Measurements from ENCODE around the gene PLEKHG3.

Gene PLEKHG3

DNA sequence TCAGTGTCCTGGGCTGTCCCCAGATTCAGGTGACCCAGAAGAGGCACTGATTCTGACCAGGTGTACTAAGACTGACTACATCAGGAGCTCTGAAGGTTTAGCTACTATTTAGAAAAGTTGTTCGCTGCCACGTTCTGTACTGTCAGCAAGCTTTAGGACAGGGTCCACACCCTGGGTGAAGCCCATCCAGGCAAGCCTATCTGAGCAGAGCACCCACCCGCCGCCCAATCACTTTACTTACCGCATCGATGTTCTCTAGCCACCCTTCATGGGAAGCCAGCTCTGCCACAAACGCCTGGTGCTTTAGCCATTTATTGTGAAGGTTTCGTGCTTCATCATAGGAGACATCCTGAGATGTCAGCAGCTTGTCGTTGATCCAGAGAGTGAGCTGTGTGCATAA lies 79.8 kb downstream of the PLEKHG3 start:
- no peak for DNase-seq (ENCODE audit: low read depth)

DNA sequence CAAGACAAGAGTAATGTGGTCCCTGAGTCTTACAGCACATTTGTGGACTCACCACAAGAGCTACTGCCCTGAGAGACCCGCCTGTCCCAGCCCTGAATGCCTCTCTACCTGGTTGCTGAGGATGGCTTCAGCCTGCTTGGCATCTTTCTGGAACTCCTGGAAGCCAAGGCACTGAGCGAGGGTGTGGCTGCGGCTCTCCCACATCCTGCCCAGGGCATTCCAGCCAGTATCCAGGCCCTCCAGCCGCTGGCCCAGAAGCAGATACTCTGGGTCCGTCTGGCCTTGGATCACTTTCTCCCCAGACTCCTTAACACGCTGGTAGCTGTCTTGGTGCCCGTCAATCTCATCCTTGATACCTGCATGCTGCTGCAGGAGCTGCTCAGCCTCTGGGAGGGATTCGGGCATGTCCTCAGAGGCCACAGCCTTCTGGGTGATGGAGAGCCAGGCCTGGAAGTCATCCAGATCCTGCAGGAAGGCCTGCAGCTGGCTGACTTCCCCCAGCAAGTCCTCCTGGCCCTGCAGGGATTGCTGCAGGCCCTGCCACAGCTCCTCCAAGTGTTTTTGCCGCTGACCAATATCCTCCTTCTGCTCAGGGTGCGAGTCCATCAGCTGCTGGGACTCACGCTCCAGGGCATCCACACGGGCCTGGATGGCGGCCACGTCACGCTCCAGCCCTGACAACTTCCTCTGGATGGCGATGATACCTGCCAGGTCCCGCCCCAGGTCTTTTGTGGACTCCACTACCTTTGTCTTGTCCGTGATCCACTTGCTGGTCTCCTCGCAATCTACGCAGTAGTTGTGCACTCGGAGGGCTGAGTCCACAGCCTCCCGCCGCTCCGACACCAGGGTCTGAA lies 82.3 kb downstream of the PLEKHG3 start:
- no peak for DNase-seq (ENCODE audit: low read depth)

DNA sequence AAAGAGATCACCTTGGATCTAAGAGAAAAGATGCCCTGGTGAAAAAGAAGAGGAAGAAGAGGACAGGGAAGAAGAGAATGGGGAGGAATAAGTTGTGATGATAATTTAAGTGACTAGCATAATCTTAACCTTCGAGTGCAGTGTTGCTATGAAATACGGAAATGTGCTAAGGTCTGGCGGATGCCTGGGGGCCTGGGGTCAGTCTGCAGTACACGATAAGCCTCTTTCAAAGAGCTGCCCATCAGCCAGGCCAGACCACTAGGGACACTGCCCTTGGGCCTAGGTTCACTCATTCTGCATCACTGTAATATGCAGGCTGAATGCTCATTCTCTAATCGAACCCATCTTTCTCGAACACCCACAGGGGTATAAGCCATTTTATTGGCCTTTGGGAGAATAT lies 83.4 kb downstream of the PLEKHG3 start:
- DNase-seq (ENCODE audit: low read depth): no peak

DNA sequence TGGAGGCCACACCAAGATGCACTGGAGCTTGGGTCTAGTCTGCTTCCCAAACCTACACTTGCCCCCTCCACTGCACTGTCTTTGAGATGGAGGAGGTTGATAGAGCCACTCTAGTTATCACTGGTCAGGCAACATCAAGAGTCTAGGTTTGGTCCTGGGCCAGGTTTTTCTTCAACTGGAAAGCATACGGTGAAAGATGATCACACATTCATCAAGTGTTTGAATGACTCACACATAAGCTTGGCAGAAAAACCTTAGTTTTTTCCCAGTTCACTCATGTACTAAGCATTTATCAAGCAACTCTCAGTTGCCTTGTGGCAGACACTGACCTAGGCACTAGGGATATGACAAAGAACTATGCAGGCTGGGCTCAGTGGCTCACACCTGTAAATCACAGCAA lies 84.5 kb downstream of the PLEKHG3 start:
- no peak for DNase-seq (ENCODE audit: low read depth)

DNA sequence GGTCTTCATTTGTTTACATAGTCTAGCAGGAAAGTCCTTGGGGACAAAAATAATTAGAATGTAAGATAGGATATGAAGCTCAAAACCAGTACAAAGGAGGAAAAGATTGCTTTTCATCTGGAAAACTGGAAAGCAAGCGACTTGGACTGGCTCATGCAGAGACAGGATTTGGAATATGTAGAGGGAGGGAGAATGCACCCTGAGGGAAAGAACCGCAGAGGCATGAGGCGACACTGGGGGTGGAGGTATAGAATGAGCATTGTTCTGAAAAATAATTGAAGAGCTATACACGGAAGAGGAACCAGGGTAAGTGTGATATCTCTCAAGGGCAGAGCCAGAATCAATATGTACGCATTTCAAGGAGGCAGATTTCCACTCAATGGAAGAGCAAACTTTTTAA lies 85.5 kb downstream of the PLEKHG3 start:
- DNase-seq (ENCODE audit: low read depth): no peak

DNA sequence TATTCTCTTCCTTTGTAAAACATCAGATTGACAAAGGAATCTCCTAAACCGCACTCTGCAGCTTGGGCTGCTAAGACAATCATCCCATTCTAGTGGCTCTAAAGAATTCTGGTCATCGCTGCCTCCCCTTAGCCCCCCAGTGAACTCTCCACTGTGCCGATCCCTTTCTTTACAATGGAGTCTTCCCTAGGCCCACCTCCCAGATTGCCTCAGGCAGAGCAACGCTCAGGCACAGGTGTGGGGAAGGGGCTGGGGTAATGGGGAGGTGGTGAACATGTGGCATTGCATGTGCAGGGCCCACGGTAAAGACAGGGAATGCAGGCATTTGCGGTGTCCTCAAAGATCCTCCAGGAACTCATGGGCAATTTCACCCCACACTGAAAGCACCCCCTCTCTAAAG lies 86.3 kb downstream of the PLEKHG3 start:
- DNase-seq (ENCODE audit: low read depth): no peak

DNA sequence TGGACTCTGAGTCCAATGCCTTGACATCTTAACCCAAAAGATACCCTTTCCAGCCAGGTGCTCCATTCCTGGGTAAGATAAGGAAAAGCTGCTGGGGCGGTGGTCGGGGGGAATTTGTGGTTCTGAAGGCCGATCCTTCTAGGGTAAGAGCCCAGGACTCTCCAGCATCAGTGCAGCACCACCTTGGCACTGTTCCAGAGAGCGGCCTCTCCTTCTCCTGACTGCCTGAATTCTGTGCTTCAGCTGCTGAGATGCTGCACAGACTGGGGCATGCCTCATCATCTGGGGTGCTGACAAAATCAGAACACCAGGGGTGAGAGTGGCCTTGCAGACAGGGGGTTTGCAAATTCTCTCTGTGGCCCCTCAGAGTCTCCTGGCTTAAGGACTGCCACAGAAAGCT lies 88.0 kb downstream of the PLEKHG3 start:
- DNase-seq (ENCODE audit: low read depth): no peak

DNA sequence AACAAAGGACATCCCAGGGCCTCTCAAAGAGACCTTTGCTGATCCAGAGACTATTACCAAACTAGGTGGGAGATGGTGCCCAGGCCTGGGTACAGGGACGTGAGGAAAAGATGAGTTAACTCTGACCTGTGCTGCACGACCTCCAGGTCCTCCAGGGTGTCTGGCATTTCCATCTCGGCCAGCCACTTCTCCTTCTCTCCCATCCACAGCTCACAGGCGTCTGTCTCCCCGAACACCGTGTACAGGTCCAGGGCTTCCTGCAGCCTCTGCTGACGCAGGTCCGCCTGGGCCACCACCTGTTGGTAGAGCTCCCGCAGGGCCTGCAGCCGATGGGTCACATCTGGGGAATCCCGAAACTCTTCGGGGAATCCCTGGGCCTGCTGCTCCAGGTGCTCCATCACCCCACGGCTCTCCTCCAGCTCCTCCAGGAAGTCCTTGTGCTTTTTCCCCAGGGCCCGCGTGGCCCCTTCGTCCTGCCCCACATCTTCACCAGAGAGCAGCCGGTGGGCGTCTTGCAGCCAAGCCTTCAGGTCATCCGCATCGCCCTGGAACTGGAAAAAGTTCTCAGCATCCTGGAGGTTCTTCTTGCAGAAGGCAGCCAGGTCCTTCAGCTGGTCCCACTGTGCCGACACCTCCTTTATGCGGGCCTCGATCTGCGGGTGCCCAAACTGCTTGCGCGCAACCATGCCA lies 88.8 kb downstream of the PLEKHG3 start:
- no peak for DNase-seq (ENCODE audit: low read depth)

DNA sequence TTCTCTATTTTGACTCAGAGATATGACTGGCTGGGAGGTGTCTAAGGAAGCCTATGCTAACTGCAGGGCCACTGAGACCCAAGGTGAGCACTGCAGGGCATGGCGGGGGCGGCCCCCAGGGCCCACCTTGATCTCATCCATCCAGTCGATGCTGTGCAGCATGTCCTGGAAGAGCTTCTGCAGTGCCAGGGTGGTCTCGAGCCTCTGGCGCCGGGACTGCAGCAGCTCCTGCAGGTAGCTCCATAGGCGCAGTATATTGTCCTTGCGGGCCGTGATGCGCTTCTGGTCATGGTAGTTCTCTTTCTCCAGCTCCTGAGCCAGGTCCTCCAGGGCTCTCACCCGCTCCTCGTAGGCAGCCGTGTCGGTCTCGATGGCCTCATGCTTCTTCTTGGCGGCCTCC lies 91.0 kb downstream of the PLEKHG3 start:
- DNase-seq (ENCODE audit: low read depth): no peak

DNA sequence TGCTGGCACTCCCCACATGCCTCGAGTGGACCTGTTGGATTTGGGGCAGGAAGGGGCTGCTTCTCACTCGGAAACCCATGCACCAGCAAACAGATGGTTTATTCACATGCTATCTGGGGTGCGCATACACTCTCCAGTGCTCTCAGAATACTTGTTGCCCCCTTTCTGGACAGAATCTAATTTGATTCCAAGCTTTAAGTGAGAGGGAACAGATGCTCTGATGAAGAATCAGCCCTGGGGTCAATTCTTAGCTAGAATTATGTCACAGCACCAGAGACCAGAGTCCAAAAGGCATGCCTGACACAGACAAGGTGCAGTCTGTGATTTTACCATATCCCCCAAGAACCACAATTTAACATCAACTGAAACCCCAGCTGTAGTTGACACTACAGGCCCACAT lies 91.7 kb downstream of the PLEKHG3 start:
- no peak for DNase-seq (ENCODE audit: low read depth)

DNA sequence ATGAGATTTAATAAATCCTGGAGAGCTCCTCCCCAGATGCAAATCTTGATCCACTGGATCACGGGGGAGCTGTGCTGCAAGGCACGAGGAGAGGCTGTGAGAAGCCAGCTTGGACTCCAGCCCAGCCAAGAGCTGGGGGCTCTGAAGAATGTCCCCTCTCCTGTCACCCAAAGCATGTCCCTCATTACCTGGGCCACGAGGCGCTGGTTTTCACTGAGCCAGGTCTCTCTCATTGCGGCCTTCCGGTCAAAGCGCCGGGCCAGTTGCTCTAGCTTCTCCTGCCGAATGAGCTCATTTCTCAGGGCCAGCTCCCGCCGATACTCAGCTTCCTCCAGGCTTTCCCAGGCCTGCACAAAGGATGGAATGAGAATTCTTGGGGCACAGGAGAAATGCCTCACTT lies 92.1 kb downstream of the PLEKHG3 start:
- no peak for DNase-seq (ENCODE audit: low read depth)

DNA sequence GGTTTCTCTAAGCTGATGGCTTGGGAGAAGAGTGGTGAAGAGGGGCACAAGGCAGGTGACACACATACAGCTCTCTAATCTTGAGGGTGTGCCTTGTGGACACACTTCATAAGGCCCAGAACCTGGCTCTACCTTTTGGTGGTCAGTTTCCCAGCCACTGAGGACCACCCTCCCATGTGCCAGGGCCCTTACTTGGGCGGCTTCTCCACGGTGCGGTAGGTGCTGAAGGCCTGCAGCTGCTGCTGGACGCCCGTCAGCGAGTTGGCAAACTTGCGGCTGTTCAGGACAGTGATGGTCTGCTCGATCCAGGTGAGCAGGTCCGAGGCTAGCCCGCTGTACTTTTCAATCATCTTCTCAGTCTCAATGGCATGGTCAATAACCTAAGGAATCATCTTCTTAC lies 95.3 kb downstream of the PLEKHG3 start:
- no peak for DNase-seq (ENCODE audit: low read depth)
